GM12878 (cell line): ENCODE measurements around the gene FAM110C. TPM values are rescaled to one million over a fixed set of nuclear protein-coding genes. Genes with fewer than 3 reads are reported as not detected.

Experiments used
- ATAC-seq: fragments of 200-7000 bp; cut with Tn5 transposase; 3 replicates; pipeline ENCODE4 v1.9.1; 2020; ENCODE audit warnings: mild to moderate bottlenecking, moderate library complexity
- BruUV-seq: library from RNA; stranded (reverse); fragments of 400-500 nt; replicated peaks from 2 replicates; lab custom pipeline; 2021; lab: Mats Ljungman, UMichigan
- CTCF ChIA-PET: fragments of 300-600 bp; sonication (Branson Sonifier 250); formaldehyde crosslinking; extraction: SDS; loops from one replicate; lab custom pipeline; 2021; ENCODE audit warnings: inconsistent platforms; lab: Yijun Ruan, JAX
- POLR2A ChIA-PET: fragments of 350-600 bp; formaldehyde crosslinking; extraction: SDS; loops from one replicate; lab custom pipeline; 2021; ENCODE audit warnings: inconsistent platforms; lab: Charles Lee
- RAD21 ChIA-PET: fragments of 300-600 bp; sonication (Branson Sonifier 250); formaldehyde crosslinking; loops from one replicate; lab custom pipeline; 2023; ENCODE audit warnings: antibody characterized with exemption; ENCODE audit not compliant: unreplicated experiment; lab: Charles Lee
- SMC1A ChIA-PET: fragments of 300-600 bp; sonication (Branson Sonifier 250); formaldehyde crosslinking; loops from one replicate; lab custom pipeline; 2023; ENCODE audit not compliant: unreplicated experiment, uncharacterized antibody; lab: Charles Lee
- DNase-seq: peaks from one replicate; pipeline ENCODE4 v3.0.0-alpha.2; 2011; ENCODE audit warnings: low read depth, low spot score
- FAIRE-seq: peaks from 3 replicates; lab custom pipeline; 2011; peaks lifted over from hg19 to GRCh38; lab: Jason Lieb, UNC
- H2AFZ ChIP-seq: 2 replicates; pipeline ENCODE4 v1.6.0; 2011; ENCODE audit warnings: low read depth, low read length, control low read depth; ENCODE audit not compliant: control insufficient read depth
- H3K27ac ChIP-seq: 2 replicates; pipeline ENCODE4 v1.5.1; 2011; ENCODE audit warnings: control low read depth; ENCODE audit not compliant: control insufficient read depth, insufficient read depth
- H3K27me3 ChIP-seq, 2 experiments: replicated peaks in 1 of 2; 2 replicates each; pipeline versions ENCODE4 v1.6.0 to v1.6.1; 2011; ENCODE audit warnings: low read length in 1 of 2; ENCODE audit not compliant: control insufficient read depth in 2 of 2, insufficient read depth in 2 of 2
- H3K36me3 ChIP-seq, 2 experiments: 2 replicates each; pipeline ENCODE4 v1.5.1; 2011; ENCODE audit warnings: low read length in 1 of 2; ENCODE audit not compliant: control insufficient read depth in 2 of 2, insufficient read depth in 2 of 2
- H3K4me1 ChIP-seq: 2 replicates; pipeline ENCODE4 v1.6.1; 2011; ENCODE audit warnings: mild to moderate bottlenecking, low read length, moderate library complexity, mixed read lengths; ENCODE audit not compliant: control insufficient read depth, insufficient read depth
- H3K4me2 ChIP-seq: 2 replicates; pipeline ENCODE4 v1.6.0; 2011; ENCODE audit warnings: control low read depth; ENCODE audit not compliant: control insufficient read depth, insufficient read depth
- H3K4me3 ChIP-seq: fragments of 200-600 bp; sonication (generic); 2 replicates; pipeline ENCODE4 v1.5.1; 2016
- H3K79me2 ChIP-seq: 2 replicates; pipeline ENCODE4 v1.6.0; 2011; ENCODE audit warnings: low read length; ENCODE audit not compliant: control insufficient read depth, insufficient read depth
- H3K9ac ChIP-seq: 2 replicates; pipeline ENCODE4 v1.8.0; 2011; ENCODE audit warnings: low read length, control low read depth, mixed read lengths; ENCODE audit not compliant: control insufficient read depth, insufficient read depth
- H3K9me3 ChIP-seq: replicated peaks from 3 replicates; pipeline ENCODE4 v1.5.1; 2011; ENCODE audit warnings: mild to moderate bottlenecking, low read length; ENCODE audit not compliant: control insufficient read depth, insufficient read depth
- H4K20me1 ChIP-seq: 2 replicates; pipeline ENCODE4 v1.6.0; 2011; ENCODE audit not compliant: control insufficient read depth, insufficient read depth
- CBFB ChIP-seq: IDR thresholded peaks from 2 replicates; pipeline ENCODE4 v1.6.1; 2016; ENCODE audit warnings: antibody characterized with exemption, low read depth
- CHD4 ChIP-seq: fragments of 200-600 bp; sonication (generic); IDR thresholded peaks from 2 replicates; pipeline ENCODE4 v1.6.1; 2016; ENCODE audit warnings: mild to moderate bottlenecking
- CREM ChIP-seq: IDR thresholded peaks from 2 replicates; pipeline ENCODE4 v1.6.1; 2014; ENCODE audit warnings: antibody characterized with exemption, low read depth
- E4F1 ChIP-seq: fragments of 450-650 bp; IDR thresholded peaks from 2 replicates; pipeline ENCODE4 v1.6.1; 2018; ENCODE audit warnings: borderline replicate concordance, mild to moderate bottlenecking; ENCODE audit not compliant: partially characterized antibody
- ELK1 ChIP-seq: IDR thresholded peaks from 2 replicates; pipeline ENCODE4 v1.6.1; 2012; ENCODE audit warnings: low read depth, low read length, improper control_type of control experiment
- HCFC1 ChIP-seq: fragments of 150-350 bp; IDR thresholded peaks from 2 replicates; pipeline ENCODE4 v1.6.1; 2014; ENCODE audit warnings: low read length
- LARP7 ChIP-seq: fragments of 450-650 bp; IDR thresholded peaks from 2 replicates; pipeline ENCODE4 v1.6.1; 2017; ENCODE audit warnings: mild to moderate bottlenecking
- RELB ChIP-seq: fragments of 450-650 bp; IDR thresholded peaks from 2 replicates; pipeline ENCODE4 v1.6.1; 2017; ENCODE audit warnings: low read depth, mild to moderate bottlenecking, moderate library complexity
- SREBF1 ChIP-seq: IDR thresholded peaks from 2 replicates; pipeline ENCODE4 v1.6.1; 2012; ENCODE audit warnings: mild to moderate bottlenecking, low read length
- SUPT20H ChIP-seq: IDR thresholded peaks from 2 replicates; pipeline ENCODE4 v1.6.1; 2011; ENCODE audit warnings: low read depth, mild to moderate bottlenecking, low read length, moderate library complexity, borderline replicate concordance; ENCODE audit not compliant: control insufficient read depth
- YBX1 ChIP-seq: fragments of 450-650 bp; IDR thresholded peaks from 2 replicates; pipeline ENCODE4 v1.6.1; 2016; ENCODE audit warnings: antibody characterized with exemption
- YY1 ChIP-seq: IDR thresholded peaks from 2 replicates; pipeline ENCODE4 v1.6.1; 2011; ENCODE audit warnings: low read depth, mild to moderate bottlenecking, low read length
- ZBTB33 ChIP-seq: fragments of 450-650 bp; IDR thresholded peaks from 2 replicates; pipeline ENCODE4 v1.6.1; 2017; ENCODE audit warnings: mild to moderate bottlenecking
- WGBS: methylation state at CpG from one replicate; pipeline ENCODE4 v1.1.6; 2016; ENCODE audit warnings: low lambda C conversion rate; ENCODE audit not compliant: insufficient replicate concordance, insufficient coverage; ENCODE audit errors: missing lambda C conversion rate; 5-methylcytosine and 5-hydroxymethylcytosine counted together
- in situ Hi-C: fragments of 300-500 bp; cut with MboI; formaldehyde crosslinking; loops from 9 replicates; pipeline ENCODE4 v1.14.3; 2018; ENCODE audit warnings: mixed read lengths
- intact Hi-C: fragments of 100-400 bp; cut with micrococcal nuclease; formaldehyde crosslinking; loops from one replicate; pipeline ENCODE4 v1.14.2; 2022; ENCODE audit not compliant: unreplicated experiment
- polyA plus RNA-seq, 11 experiments: library from polyadenylated mRNA; depleted of rRNA in 4 of 11; unstranded in 6 of 11; stranded (reverse) in 5 of 11; fragments of >200 nt; fragmentation: Nextera tagmentation in 4 of 11; fragmentation: Illumina TruSeq in 1 of 11; extraction: Ambion mirVana in 4 of 11; extraction: Trizol in 1 of 11; gene quantifications; 1 replicate in 1 of 11; 2 replicates in 10 of 11; pipeline versions ENCODE4 v1.2.1 to v1.2.3, GENCODE V29; 2011 to 2016; ENCODE audit warnings: inconsistent platforms in 2 of 11, missing spikeins in 2 of 11, low read depth in 1 of 11
- total RNA-seq, 4 experiments: library from RNA; depleted of rRNA in 3 of 4; stranded (reverse); fragments of >200 nt in 3 of 4; fragmentation: Illumina TruSeq in 1 of 4; extraction: Trizol in 1 of 4; gene quantifications; 2 replicates each; pipeline versions ENCODE4 v1.2.1 to v1.2.3, GENCODE V29; 2013 to 2021

The FAM110C gene
- total and polyA plus RNA-seq, 10 of the 15 experiments (the other 5 are each of a cell fraction or from before 2014, with no cell fraction given) = not detected

GRCh38 chr2:69366-70344, 23.4 kb upstream of the FAM110C start:
- 44% methylated on average over 12 of the region's 12 CpGs for WGBS
- intact Hi-C loops = no loop called here
- ChIA-PET POLR2A (no interaction called here), SMC1A (no interaction called here), CTCF (no interaction called here), RAD21 (interaction anchor here (0.6 kb wide), 1 partner anchor 47 kb away, joined by 3 read pairs; no protein-coding TSS in a partner anchor)
- FAIRE-seq (no peak), ATAC-seq (no peak), DNase-seq (no peak)
- Histone ChIP-seq H3K36me3 (no peaks in the 10 kb centered on the region), H3K9ac (no peak overlapping the region), H3K79me2 (no peaks in the 10 kb centered on the region), H2AFZ (no peak overlapping the region), H3K4me3 (no peak overlapping the region), H3K4me1 (no peaks in the 10 kb centered on the region), H3K27me3 (no peaks in the 10 kb centered on the region), H3K9me3 (no peaks in the 10 kb centered on the region), H3K4me2 (no peak overlapping the region), H3K27ac (no peak overlapping the region), H4K20me1 (no peaks in the 10 kb centered on the region)
- in situ Hi-C loops = no loop called here
- BruUV-seq = no TSS peak
- TF ChIP-seq YBX1 = no peak
- no peak for TF ChIP-seq E4F1
- no peak for TF ChIP-seq SUPT20H
- no peak for TF ChIP-seq CBFB
- no peak for TF ChIP-seq RELB
- no peak for TF ChIP-seq CHD4
- no peak for TF ChIP-seq CREM
- TF ChIP-seq LARP7 = no peak
- TF ChIP-seq YY1 = no peak
- no peak for TF ChIP-seq ZBTB33
- TF ChIP-seq SREBF1 = no peak
- no peak for TF ChIP-seq ELK1
- no peak for TF ChIP-seq HCFC1
